HG03196 (cell line): ENCODE measurements around the gene HEBP1.

Experiments
- ATAC-seq: cut with Tn5 transposase; IDR thresholded peaks from one replicate; pipeline ENCODE4 v1.9.1; 2021; ENCODE audit not compliant: unreplicated experiment

The HEBP1 gene

DNA sequence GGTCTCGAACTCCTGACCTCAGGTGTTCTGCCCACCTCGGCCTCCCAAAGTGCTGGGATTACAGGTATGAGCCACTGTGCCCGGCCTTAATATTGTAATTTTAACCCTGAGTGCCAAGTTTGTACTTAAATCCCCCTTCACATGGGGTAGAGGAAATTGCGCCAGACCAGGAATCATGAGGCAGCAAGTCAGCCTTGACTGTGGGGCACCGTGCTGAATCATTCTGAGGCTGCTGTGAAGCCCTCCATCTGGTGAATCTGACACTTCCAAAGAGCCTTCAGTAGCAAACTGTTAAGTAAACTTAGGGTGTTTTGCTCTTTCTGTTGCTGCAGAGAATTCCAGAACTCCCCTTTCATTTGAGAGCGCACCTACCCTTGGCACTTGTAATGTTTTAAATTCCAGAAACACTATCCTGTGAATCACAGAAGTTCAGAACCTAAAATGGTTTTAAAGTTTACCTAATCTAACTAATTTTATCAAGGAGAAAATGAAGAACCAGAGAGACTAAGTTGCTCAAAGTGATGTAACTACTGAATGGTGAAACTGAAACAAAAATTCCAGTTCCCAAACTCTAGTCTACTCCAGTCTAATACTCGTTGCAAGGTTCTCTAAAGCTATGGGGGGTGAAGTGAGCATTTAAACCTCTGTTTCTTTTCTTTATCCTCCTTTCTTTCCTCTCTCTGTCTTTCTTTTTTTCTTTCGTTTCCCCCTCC is 7.5 kb downstream of the HEBP1 start:
- ATAC-seq: no peak

DNA sequence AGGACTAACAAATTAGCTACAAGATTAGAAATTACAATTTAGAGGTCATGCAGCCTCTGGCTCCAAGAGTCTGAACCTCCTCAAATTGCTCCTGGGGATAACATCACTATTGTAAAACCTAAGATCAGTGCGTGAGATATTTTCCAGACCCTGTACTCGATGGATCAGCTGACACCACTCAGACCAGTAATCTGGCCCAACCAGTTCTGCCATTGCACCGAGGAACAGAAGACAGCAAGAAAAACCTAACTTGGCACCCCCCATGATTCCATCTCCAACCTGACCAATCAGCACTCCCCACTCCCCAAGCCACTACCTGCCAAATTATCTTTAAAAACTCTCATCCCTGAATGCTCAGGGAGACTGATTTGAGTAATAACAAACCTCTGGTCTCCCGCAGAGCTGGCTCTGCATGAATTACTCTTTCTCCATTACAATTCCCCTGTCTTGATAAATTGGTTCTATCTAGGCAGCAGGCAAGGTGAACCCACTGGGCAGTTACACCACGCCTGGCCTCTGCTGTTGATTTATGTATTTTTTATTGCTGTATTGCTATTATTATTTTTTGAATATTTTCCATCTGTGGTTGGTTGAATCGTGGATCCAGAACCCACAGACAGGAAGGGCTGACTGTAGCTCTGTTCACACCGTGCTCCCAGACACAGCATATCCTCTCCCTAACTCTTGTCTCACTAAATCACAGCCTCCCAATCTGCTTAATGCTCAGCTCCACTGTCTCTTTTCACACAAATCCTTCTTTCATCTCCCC is 9.2 kb downstream of the HEBP1 start:
- ATAC-seq: no peak

DNA sequence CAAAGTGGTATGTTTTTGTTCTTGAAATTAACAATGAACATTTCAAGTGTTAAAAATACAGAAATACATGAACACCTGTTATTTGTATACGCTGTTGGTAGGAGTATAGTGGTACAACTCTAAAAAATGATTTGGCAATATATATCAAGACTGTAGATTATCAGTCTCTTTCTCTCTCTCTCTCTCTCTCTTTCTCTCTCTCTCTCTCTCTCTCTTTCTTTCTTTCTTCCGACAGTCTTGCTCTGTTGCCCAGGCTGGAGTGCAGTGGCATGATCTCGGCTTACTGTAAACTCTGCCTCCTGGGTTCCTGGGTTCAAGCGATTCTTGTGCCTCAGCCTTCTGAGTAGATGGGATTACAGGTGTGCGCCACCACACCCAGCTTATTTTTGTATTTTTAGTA is 12.6 kb downstream of the HEBP1 start:
- no peak for ATAC-seq

- ATAC-seq: no peak
These were observed 13.2 kb downstream of the HEBP1 start for GRCh38 chr12:12986775-12987331.

DNA sequence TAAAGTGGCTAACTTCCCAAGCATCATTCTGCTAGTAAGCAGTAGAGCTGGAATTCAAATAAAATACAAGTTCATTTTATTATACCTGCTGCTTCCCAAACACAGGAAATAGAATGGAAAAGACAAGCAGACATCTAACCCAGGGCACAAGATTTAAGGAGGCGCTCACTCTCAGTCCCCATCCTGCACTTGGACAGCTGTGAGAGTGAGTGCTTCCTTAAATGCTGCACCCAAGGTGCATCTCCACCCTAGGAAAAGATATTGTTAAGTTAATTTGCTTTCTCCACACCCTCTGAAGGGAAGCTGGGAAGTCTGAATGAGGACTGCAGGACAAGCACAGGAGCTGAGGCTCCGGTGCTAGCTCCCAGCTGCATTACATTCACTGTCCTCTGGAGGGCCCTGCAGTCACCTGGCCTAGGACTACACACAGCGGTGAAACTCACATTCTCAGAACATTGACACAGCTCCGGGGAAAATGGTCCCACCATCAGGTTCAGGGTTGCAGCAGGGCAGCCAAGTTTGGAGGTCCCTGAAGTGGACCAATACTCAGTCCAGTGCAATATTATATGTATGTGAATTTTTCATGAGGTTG is 14.2 kb downstream of the HEBP1 start:
- ATAC-seq: no peak

- no peak for ATAC-seq
These were observed 15.9 kb downstream of the HEBP1 start for GRCh38 chr12:12984149-12984548.

GRCh38 chr12:12983420-12984035 is 16.5 kb downstream of the HEBP1 start:
- no peak for ATAC-seq

DNA sequence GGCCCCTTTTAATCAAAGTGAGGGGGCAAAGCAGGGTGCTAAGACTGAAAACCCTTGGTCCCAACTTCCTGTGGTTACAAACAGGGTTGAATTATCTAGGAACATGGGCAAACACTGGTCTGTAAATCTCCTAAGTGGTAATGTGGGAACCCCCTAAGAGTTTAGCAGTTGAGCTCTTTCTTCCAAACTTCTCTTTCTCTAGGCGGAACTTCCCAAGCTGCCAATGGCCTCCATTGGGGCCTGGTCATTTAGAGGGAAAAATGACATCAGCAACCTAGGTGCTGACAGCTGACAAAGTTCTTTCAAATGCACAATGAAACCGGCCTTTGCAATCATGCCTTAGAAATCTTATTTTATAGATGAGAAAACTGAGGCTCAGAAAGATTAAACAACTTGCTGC is 17.7 kb downstream of the HEBP1 start:
- no peak for ATAC-seq

GRCh38 chr12:12979731-12980259 is 20.3 kb downstream of the HEBP1 start:
- ATAC-seq: no peak

GRCh38 chr12:12979126-12979525 is 20.9 kb downstream of the HEBP1 start:
- ATAC-seq: no peak

DNA sequence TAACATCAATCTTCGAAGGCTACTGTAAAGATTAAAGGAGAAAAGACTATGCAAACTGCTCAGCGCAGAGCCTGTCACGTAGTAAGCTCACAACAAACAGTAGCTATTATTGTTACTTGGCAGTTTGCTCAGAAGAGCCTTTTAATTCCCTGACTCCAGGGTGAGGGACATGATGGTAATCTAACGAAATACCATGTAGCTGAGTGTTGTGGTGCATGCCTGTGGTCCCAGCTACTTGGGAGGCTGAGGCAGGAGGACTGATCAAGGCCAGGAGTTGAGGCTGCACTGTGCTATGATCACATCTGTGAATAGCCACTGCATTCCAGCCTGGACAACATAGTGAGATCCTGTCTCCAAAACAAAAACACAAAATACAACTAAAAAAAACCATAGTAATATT is 22.8 kb downstream of the HEBP1 start:
- ATAC-seq: no peak

DNA sequence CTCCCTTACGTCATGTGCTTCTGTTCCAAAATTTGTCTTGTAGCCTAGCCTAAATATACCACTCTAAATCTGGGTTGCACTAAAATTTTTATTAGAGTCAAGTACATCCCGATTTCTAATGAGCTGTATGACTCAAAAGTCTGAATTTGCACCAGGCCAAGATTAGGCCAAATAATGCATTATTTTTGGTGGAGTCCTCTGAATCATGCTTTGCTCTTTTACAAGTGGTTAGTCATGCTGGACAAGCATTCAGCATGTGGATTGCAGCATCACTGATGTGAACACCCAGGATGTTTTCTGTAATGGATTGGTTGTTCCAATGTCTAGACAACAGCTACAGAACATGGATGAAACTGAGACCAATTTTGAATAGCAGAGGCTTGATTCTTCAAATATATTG is 23.7 kb downstream of the HEBP1 start:
- ATAC-seq: no peak

DNA sequence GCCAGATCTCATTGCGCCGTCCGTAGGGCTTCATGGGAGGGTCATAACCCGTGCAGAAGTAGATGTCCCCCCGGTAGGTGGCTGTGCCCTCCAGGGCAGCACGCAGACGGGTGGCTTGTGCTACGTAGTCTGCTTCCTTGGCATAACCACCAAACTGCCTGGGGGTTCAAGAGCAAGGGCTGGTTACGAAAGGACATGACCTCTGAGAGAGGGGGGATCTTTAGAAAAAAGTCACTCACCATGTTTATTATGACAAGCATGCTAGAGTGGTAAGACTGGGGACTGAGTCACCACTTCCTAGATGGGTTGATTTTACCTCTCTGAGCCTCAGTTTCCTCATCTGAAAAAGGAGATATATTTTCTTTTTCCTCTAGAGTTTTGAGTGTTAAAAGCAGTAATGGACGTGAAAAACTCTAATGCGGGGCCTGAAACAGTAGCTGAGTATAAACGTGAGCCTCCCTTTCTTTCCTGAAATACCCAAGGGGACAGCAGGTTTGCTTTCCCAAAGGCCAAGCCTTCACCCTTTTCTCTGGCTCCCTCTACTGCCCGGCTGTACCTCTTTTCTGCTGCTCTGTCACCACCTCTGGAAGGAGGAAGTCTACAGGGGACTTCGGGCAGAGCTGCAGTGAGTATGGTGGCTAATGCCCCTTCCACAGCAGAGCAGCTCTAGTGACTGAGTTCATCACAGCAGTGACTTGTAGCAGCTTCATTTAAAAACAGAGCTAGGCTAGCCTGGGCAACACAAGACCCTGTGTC is 24.6 kb downstream of the HEBP1 start:
- ATAC-seq: no peak

- ATAC-seq: no peak
These were observed 25.9 kb downstream of the HEBP1 start for GRCh38 chr12:12974211-12974610.

- ATAC-seq: no peak
These were observed 27.0 kb downstream of the HEBP1 start for GRCh38 chr12:12973019-12973418.

- ATAC-seq: no peak
These were observed 34.2 kb downstream of the HEBP1 start for GRCh38 chr12:12965836-12966235.

DNA sequence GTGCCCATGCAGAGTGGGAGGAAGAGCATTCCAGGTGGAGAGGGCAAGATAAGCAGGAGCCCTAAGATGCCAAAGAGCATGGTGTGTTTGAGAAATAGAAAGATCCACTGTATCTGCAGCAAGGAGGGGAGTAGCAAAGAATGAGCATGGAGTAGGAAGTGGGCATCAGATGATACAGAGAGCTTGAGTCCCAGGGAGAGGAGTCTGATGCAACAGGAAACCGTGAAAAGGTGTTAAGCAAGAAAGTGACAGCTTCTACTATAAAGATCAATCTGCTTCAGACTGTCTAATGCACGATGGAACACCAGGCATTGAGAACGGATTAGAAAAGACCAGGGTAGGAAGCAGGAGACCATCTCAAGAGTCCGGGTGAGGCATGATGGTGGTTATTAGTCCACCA is 35.8 kb downstream of the HEBP1 start:
- ATAC-seq: no peak

DNA sequence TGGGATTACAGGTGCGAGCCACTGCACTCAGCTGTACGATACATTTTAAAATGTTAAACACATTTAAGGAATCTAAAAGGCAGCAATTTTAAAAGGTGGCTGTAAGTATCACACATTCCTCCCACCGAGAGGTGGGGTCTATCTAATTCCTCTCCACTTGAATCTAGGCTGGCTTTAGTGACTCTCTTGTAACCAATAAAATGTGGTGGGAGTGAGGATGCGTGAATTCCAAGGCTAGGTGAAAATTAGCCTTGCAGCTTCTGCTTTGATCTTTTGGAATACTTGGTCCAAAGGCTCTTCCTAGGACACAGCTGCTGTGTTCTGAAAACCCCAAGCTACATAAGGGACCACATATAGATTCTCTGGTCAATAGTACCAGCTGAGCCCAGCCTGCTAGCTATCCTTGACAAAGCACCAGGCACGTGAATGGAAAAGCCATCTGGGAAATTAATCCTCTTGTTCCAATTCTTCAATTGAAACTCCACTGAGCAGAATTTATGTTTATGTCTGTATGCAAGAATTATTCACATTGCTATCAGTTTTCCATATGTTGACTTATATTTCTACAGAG is 39.3 kb downstream of the HEBP1 start:
- no peak for ATAC-seq

DNA sequence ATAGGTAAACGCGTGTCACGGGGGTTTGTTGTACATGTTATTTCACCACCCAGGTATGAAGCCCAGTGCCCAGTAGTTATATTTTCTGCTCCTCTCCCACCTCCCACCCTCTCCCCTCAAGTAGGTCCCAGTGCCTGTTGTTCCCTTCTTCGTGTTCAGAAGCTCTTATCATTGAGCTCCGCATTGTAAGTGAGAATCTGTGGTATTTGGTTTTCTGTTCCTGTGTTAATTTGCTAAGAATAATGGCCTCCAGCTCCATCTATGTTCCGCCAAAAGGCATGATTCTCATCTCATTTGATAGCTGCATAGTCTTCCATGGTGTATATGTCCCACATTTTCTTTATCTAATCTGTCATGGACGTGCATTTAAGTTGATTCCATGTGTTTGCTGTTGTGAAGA is 41.2 kb downstream of the HEBP1 start:
- ATAC-seq: no peak
